Ishikawa (cell line): ENCODE results near the gene NLRP1.

Source experiments
- CEBPB ChIP-seq: IDR thresholded peaks from 2 replicates; pipeline ENCODE4 v1.6.1; 2012
- CREB1 ChIP-seq: IDR thresholded peaks from 2 replicates; pipeline ENCODE4 v1.6.1; 2012; ENCODE audit warnings: low read depth
- EGR1 ChIP-seq: IDR thresholded peaks from 2 replicates; pipeline ENCODE4 v1.6.1; 2012
- EP300 ChIP-seq: IDR thresholded peaks from 2 replicates; pipeline ENCODE4 v1.6.1; 2012; ENCODE audit warnings: borderline replicate concordance
- FOXM1 ChIP-seq: IDR thresholded peaks from 2 replicates; pipeline ENCODE4 v1.6.1; 2012; ENCODE audit warnings: low read depth, borderline replicate concordance
- NFIC ChIP-seq: IDR thresholded peaks from 2 replicates; pipeline ENCODE4 v1.6.1; 2012
- RAD21 ChIP-seq: IDR thresholded peaks from 2 replicates; pipeline ENCODE4 v1.6.1; 2012; ENCODE audit warnings: low read depth
- TAF1 ChIP-seq: IDR thresholded peaks from 2 replicates; pipeline ENCODE4 v1.6.1; 2012; ENCODE audit warnings: low read depth, mild to moderate bottlenecking
- TCF12 ChIP-seq: IDR thresholded peaks from 2 replicates; pipeline ENCODE4 v1.6.1; 2012; ENCODE audit warnings: low read depth
- USF1 ChIP-seq: IDR thresholded peaks from 2 replicates; pipeline ENCODE4 v1.6.1; 2012
- YY1 ChIP-seq: IDR thresholded peaks from 2 replicates; pipeline ENCODE4 v1.6.1; 2012; ENCODE audit warnings: low read depth
- ZBTB7A ChIP-seq: IDR thresholded peaks from 2 replicates; pipeline ENCODE4 v1.6.1; 2012; ENCODE audit warnings: low read depth
- TF ChIP-seq, protein P1 (sequence below): IDR thresholded peaks from 2 replicates; pipeline ENCODE4 v1.6.1; 2012

DNA sequence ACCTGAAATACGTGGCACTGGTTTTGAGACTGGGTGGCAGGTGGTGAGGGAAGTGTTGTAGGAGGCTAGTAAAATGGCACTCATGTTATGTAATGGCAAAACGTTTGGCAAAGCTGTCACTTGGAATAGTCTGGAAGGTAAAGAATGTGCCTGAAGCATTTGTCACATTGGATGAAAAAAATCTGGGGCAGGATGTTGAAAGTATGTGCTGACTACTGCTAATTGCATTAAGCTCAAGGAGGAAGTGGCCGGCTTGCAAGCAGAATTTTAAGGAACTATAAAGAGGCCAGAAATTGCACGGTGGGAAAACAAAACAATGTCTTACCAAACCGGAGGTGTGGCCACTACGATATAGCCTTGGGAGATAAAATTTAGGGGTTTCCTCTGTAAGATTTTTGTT, 26.6 kb upstream of the NLRP1 start:
- TF ChIP-seq ZBTB7A: no peak
- TF ChIP-seq EP300: no peak
- TF ChIP-seq EGR1: no peak
- no peak for TF ChIP-seq CEBPB
- TF ChIP-seq RAD21: no peak
- TF ChIP-seq TAF1: no peak
- TF ChIP-seq USF1: no peak
- TF ChIP-seq NFIC: no peak
- TF ChIP-seq CREB1: no peak
- no peak for TF ChIP-seq YY1
- TF ChIP-seq, protein P1, sequence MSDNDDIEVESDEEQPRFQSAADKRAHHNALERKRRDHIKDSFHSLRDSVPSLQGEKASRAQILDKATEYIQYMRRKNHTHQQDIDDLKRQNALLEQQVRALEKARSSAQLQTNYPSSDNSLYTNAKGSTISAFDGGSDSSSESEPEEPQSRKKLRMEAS: no peak
- no peak for TF ChIP-seq FOXM1
- no peak for TF ChIP-seq TCF12
